B cell (primary cell): ENCODE data around the gene KCNK4. TPM values are rescaled to one million over a fixed set of nuclear protein-coding genes. Genes with fewer than 3 reads are reported as not detected.

Experiments
- ATAC-seq: fragments of 200-7000 bp; cut with Tn5 transposase; one replicate; pipeline ENCODE4 v1.10.0; 2021; ENCODE audit warnings: low read depth, mild to moderate bottlenecking, moderate number of reproducible peaks, moderate library complexity
- CTCF ChIA-PET: fragments of 350-600 bp; sonication (Branson Sonifier 250); formaldehyde crosslinking; loops from one replicate; lab custom pipeline; 2021; ENCODE audit warnings: antibody characterized with exemption, inconsistent platforms; lab: Charles Lee
- POLR2A ChIA-PET: fragments of 350-600 bp; sonication (Branson Sonifier 250); formaldehyde crosslinking; loops from one replicate; lab custom pipeline; 2021; ENCODE audit warnings: antibody characterized with exemption; lab: Charles Lee
- DNase-seq: peaks from one replicate; pipeline ENCODE4 v3.0.0; 2013
- H2AFZ ChIP-seq: 2 replicates; pipeline ENCODE4 v1.6.1; 2012; ENCODE audit warnings: mild to moderate bottlenecking, low read depth, low read length; ENCODE audit not compliant: insufficient read depth, poor library complexity, severe bottlenecking
- H3K27ac ChIP-seq, 2 donors: 1 replicate in 1 of 2; 2 replicates in 1 of 2; pipeline ENCODE4 v1.5.1; 2012 to 2013; ENCODE audit warnings: low read length in 2 of 2, mild to moderate bottlenecking in 2 of 2, moderate library complexity in 1 of 2
- H3K27me3 ChIP-seq, 4 experiments: fragments of 200-600 bp in 1 of 4; sonication (generic) in 1 of 4; replicated peaks in 1 of 4; 1 replicate in 2 of 4; 2 replicates in 2 of 4; pipeline versions ENCODE4 v1.6.1 to v1.7.0; 2013 to 2016; ENCODE audit warnings: low read length in 3 of 4, mild to moderate bottlenecking in 2 of 4, mixed read lengths in 1 of 4, moderate library complexity in 1 of 4; ENCODE audit not compliant: insufficient read depth in 4 of 4, control insufficient read depth in 3 of 4; ENCODE audit errors: control extremely low read depth in 1 of 4
- H3K36me3 ChIP-seq, 2 experiments: replicated peaks in 1 of 2; 1 replicate in 1 of 2; 2 replicates in 1 of 2; pipeline versions ENCODE4 v1.6.1 to v1.7.1; 2013; ENCODE audit warnings: low read length in 1 of 2; ENCODE audit not compliant: insufficient read depth in 2 of 2, control insufficient read depth in 1 of 2; ENCODE audit errors: control extremely low read depth in 1 of 2, extremely low read depth in 1 of 2
- H3K4me1 ChIP-seq, 2 donors: fragments of 200-600 bp in 1 of 2; sonication (generic) in 1 of 2; 1 replicate in 1 of 2; 2 replicates in 1 of 2; pipeline versions ENCODE4 v1.5.1 to v1.6.1; 2013 to 2017; ENCODE audit warnings: low read length in 2 of 2; ENCODE audit not compliant: control insufficient read depth in 2 of 2, insufficient read depth in 2 of 2
- H3K4me2 ChIP-seq: replicated peaks from 2 replicates; pipeline ENCODE3; 2012; ENCODE audit warnings: mild to moderate bottlenecking, low read depth, low read length; ENCODE audit not compliant: poor library complexity, severe bottlenecking
- H3K4me3 ChIP-seq, 5 experiments: fragments of 200-600 bp in 1 of 5; sonication (generic) in 1 of 5; 1 replicate in 3 of 5; 2 replicates in 2 of 5; pipeline versions ENCODE4 v1.5.1 to v1.7.0; 2011 to 2016; ENCODE audit warnings: low read length in 4 of 5, mild to moderate bottlenecking in 4 of 5, low read depth in 2 of 5, control low read depth in 1 of 5, moderate library complexity in 1 of 5; ENCODE audit not compliant: insufficient read depth in 1 of 5; ENCODE audit errors: control extremely low read depth in 1 of 5, extremely low read depth in 1 of 5
- H3K79me2 ChIP-seq: fragments of 200-600 bp; sonication (generic); one replicate; pipeline ENCODE4 v1.6.0; 2016; ENCODE audit warnings: low read length; ENCODE audit not compliant: control insufficient read depth, insufficient read depth
- H3K9ac ChIP-seq: fragments of 200-600 bp; sonication (generic); 2 replicates; pipeline ENCODE4 v1.6.1; 2017; ENCODE audit warnings: mild to moderate bottlenecking, low read length, moderate library complexity
- H3K9me3 ChIP-seq, 3 donors: one replicate each; pipeline versions ENCODE4 v1.6.1 to v1.7.1; 2013; ENCODE audit warnings: low read length in 2 of 3; ENCODE audit not compliant: control insufficient read depth in 2 of 3, insufficient read depth in 1 of 3; ENCODE audit errors: control extremely low read depth in 1 of 3
- H4K20me1 ChIP-seq: 2 replicates; pipeline ENCODE4 v1.6.0; 2012; ENCODE audit warnings: mild to moderate bottlenecking, low read length; ENCODE audit not compliant: insufficient read depth, control insufficient read depth, poor library complexity, severe bottlenecking
- H3K27ac Mint-ChIP-seq: one replicate; pipeline ENCODE4 v1.8.0; 2021; ENCODE audit warnings: mixed read lengths
- H3K27me3 Mint-ChIP-seq: one replicate; pipeline ENCODE4 v1.8.0; 2021; ENCODE audit warnings: mixed read lengths
- H3K4me1 Mint-ChIP-seq: one replicate; pipeline ENCODE4 v1.8.0; 2021; ENCODE audit warnings: mixed read lengths
- H3K4me3 Mint-ChIP-seq: one replicate; pipeline ENCODE4 v1.8.0; 2021; ENCODE audit warnings: mixed read lengths
- H3K9me3 Mint-ChIP-seq: one replicate; pipeline ENCODE4 v1.8.0; 2022; ENCODE audit warnings: mixed read lengths; ENCODE audit not compliant: insufficient read depth
- CTCF ChIP-seq: fragments of 200-600 bp; IDR thresholded peaks from one replicate; pipeline ENCODE4 v1.8.0; 2022; ENCODE audit warnings: antibody characterized with exemption, mild to moderate bottlenecking
- EZH2 ChIP-seq: IDR thresholded peaks from 2 replicates; pipeline ENCODE4 v1.6.1; 2012; ENCODE audit warnings: borderline replicate concordance, low read depth, mild to moderate bottlenecking, moderate library complexity, low read length; ENCODE audit not compliant: insufficient read depth, poor library complexity, severe bottlenecking
- WGBS: methylation state at CpG from one replicate; pipeline ENCODE4 v1.1.5; 2013; ENCODE audit warnings: missing lambda C conversion rate; ENCODE audit not compliant: insufficient coverage; 5-methylcytosine and 5-hydroxymethylcytosine counted together
- intact Hi-C: fragments of 100-400 bp; cut with micrococcal nuclease; formaldehyde crosslinking; loops from one replicate; pipeline ENCODE4 v1.10.0; 2022
- polyA plus RNA-seq: library from polyadenylated mRNA; depleted of rRNA; stranded (reverse); fragments of >200 nt; gene quantifications from 2 replicates; pipeline ENCODE4 v1.2.3, GENCODE V29; 2012
- total RNA-seq, 2 donors: library from RNA; stranded (reverse); fragments of 120-200 nt in 1 of 2; gene quantifications; 1 replicate in 1 of 2; 2 replicates in 1 of 2; pipeline versions ENCODE4 v1.2.3 to v1.2.4, GENCODE V29; 2013 to 2022

The KCNK4 gene
- total and polyA plus RNA-seq, 2 donors (not counting 1 experiment from before 2014, with no cell fraction given): 0.32 TPM; not detected in 1

- Histone ChIP-seq H3K9me3 (no peaks in the 10 kb centered on the region), H3K4me3 (peak overlapping the region in 2 of 5 experiments; percentile 15 to 19), H3K4me2 (peak overlapping the region; percentile 98), H3K9ac (no peak overlapping the region), H2AFZ (no peak overlapping the region), H3K79me2 (peaks cover 36% of the 10 kb centered on the region), H3K36me3 (peaks cover 4 to 46% of the 10 kb centered on the region in 2 experiments), H3K27ac (peak overlapping the region in 1 of 2 donors; percentile 12), H4K20me1 (peaks cover 51% of the 10 kb centered on the region), H3K27me3 (no peaks in the 10 kb centered on the region), H3K4me1 (peaks cover 30 to 39% of the 10 kb centered on the region in 2 donors)
- POLR2A ChIA-PET: interaction anchor here (1.1 to 3.4 kb wide), 2 partner anchors 25 to 71 kb away, joined by 3 to 50 read pairs; partner anchors contain the start of genes PRDX5 and TRMT112
- ATAC-seq (peak; percentile 46), DNase-seq (peak; percentile 88)
- H3K4me3 Mint-ChIP-seq: peak overlapping the region; percentile 89
- TF ChIP-seq CTCF (peak; percentile 43), EZH2 (no peak)
- no peak overlapping the region for H3K27ac Mint-ChIP-seq
- intact Hi-C loops: no loop called here
- H3K9me3 Mint-ChIP-seq: no peaks in the 10 kb centered on the region
- WGBS: 36% methylated on average over 50 of the region's 55 CpGs
- CTCF ChIA-PET: interaction anchor here (1.1 to 5.5 kb wide), 9 partner anchors 10 to 147 kb away, joined by 3 to 63 read pairs (median 4); partner anchors contain the start of genes PRDX5, RPS6KA4 and TRMT112
- peaks cover 50% of the 10 kb centered on the region for H3K4me1 Mint-ChIP-seq
- H3K27me3 Mint-ChIP-seq: no peaks in the 10 kb centered on the region
Measured at GRCh38 chr11:64341851-64342791, 51.0 kb downstream of the KCNK4 start.
